Esophagus muscularis mucosa (tissue), 4 donors: Measurements from ENCODE around the gene CGRRF1.

Source experiments
- CTCF ChIP-seq, 3 experiments: fragments of 200-600 bp in 2 of 3; fragments of 450-650 bp in 1 of 3; sonication (generic) in 2 of 3; IDR thresholded peaks; one replicate each; pipeline ENCODE4 v1.5.1; 2017 to 2019; ENCODE audit warnings: antibody characterized with exemption in 3 of 3, mild to moderate bottlenecking in 2 of 3, moderate library complexity in 1 of 3
- EP300 ChIP-seq: sonication (generic); formaldehyde crosslinking; IDR thresholded peaks from one replicate; pipeline ENCODE4 v1.6.1; 2017; ENCODE audit warnings: antibody characterized with exemption
- POLR2A ChIP-seq: fragments of 450-650 bp; IDR thresholded peaks from one replicate; pipeline ENCODE4 v1.6.1; 2017; ENCODE audit warnings: antibody characterized with exemption, moderate library complexity, mild to moderate bottlenecking, low read depth

GRCh38 chr14:54490445-54491175, 19.1 kb upstream of the CGRRF1 start:
- TF ChIP-seq CTCF (IDR thresholded peaks at IDR 0.05) (no peak), EP300 (no peak), POLR2A (no peak)
